Activated CD4-positive, alpha-beta T cell treated with anti-CD3 and anti-CD28 coated beads for 48 hours (primary cell): ENCODE data around the gene ULK4.
"Not testable (repeated sequence)": the region's sequence is repeated elsewhere in the genome, so short reads cannot be mapped to it uniquely, and the experiment has no call there.

ENCODE experiments used
- DNase-seq: peaks from one replicate; pipeline ENCODE4 v3.0.0-alpha.2; 2020

The ULK4 gene

GRCh38 chr3:41956574-41956973, 5.3 kb downstream of the ULK4 start:
- no peak for DNase-seq

DNA sequence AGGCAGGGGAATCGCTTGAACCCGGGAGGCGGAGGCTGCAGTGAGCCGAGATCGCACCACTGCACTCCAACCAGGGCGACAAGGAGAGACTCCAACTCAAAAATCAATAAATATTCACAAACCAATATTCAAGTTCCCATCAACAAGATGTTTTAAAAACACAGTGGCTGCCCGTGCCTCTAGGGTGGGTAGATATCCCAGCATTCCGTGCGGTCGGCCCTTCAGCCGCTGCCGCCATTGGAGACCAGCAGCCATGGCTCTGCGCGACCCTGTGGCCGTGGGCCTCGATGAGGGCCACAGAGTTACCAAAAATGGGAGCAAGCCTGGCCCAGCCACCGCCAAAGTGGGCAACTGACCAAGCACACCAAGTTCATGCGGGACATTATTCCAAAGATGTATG, 6.7 kb downstream of the ULK4 start:
- DNase-seq: no peak

GRCh38 chr3:41943311-41943843, 18.5 kb downstream of the ULK4 start:
- DNase-seq: no peak

GRCh38 chr3:41940393-41940792, 21.5 kb downstream of the ULK4 start:
- no peak for DNase-seq

- DNase-seq: no peak
Measured at GRCh38 chr3:41936384-41936783, 25.5 kb downstream of the ULK4 start.

DNA sequence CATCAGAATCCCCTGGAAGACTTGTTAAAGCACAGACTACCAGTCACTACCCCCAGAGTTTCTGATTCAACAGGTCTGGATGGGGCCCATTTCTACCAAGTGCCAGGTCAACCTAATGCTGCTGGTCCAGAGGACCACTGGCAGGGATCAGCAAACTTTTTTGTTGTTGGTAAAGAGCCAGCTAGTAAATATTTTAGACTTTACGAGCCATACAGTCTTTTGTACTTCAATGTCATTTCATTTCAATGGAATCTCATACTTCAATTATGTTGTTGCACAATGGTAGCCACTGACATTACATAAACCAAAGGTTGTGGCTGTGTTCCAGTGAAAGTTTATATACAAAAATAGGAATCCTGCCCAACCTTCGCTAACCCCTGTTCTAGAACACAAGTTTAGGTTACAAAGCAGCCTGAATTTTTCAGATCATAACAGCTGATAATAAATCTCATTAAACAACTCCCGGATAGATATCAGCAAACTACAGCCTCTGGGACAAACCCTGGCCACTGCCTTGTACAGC, 28.7 kb downstream of the ULK4 start:
- DNase-seq: no peak

DNA sequence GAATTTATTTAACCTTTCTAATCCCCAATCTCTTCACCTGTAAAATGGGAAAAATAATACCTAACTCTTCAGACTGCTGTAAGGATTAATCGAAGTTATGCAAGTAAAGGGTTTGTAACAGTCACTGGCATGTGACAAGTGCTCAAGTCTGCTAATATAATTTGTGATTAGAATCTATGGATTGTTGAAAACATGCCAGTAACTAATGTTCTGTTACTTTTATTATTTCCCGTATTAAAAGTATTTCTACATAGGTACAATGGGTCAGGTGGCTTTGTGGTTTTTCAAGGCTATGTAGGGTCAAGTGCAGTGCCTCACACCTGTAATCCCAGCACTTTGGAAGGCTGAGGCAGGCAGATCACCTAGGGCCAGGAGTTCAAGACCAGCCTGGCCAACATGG, 29.4 kb downstream of the ULK4 start:
- no peak for DNase-seq

GRCh38 chr3:41920406-41920965, 41.4 kb downstream of the ULK4 start:
- no peak for DNase-seq

GRCh38 chr3:41915353-41915752, 46.5 kb downstream of the ULK4 start:
- no peak for DNase-seq

DNA sequence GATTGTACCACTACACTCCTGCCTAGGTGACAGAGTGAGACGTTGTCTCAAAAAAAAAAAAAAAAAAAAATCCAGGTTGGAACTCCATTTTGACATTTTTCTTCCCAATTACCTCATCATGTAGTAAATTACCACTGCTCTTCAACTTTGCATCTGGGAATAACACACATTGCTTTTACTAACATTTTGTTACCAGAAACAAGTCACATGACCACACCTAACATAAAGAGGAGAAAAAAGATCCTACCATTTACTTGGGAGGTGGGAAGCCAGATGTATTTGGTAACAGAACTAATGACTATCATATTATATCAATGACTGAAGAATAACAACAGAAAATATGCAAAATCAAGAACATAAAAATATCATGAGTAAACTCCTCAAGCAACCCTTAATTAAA, 49.6 kb downstream of the ULK4 start:
- DNase-seq: no peak

DNA sequence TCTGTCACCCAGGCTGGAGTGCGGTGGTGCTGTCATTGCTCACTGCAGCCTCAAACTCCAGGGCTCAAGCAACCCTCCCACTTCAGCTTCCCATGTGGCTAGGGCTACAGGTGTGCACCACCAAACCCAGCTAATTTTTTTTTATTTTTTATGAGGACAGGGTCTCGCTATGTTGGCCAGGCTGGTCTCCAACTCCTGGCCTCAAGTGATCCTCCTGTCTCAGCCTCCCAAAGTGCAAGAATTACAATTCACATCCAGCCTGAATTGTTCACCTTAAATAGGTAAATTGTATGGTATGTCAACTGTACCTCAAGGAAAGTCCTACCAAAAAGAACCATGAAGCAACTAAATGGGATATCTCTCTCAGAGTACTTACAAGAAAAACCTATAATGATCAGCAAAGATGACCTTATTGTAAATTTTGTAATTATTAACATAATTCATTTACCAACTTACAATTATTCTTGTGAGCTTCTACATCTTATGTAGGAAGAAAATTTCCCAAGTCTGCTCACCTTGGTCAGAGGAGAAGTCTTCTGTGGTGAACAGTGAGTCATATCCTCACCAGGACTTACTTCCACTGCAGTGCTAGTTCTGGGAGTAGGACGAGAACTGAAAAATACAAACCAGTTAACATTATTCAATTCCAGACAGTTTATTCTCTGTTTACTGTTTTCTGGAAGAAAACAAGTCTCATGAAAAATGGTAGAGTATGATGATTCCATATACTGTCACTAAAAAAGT, 54.4 kb downstream of the ULK4 start:
- no peak for DNase-seq

DNA sequence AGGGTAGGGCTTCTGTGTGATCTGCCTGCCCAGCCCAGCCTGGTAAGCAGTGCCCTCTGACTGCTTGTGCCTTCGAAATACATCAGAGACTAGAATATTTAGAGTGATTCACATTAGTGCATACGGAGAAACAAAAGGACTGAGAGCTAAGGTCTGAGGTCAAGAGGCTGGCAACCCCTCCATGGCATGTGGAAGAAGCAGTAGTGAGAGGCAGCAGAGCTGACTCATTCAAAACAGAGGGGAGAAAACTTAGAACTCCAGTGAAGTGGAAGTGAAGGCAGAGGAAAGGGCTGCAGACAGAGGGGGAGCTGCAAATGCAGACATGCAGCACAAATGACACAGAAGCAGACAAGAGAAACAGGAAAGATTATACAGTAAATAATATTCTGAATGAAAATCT, 61.6 kb downstream of the ULK4 start:
- no peak for DNase-seq

GRCh38 chr3:41898631-41899030, 63.3 kb downstream of the ULK4 start:
- no peak for DNase-seq

DNA sequence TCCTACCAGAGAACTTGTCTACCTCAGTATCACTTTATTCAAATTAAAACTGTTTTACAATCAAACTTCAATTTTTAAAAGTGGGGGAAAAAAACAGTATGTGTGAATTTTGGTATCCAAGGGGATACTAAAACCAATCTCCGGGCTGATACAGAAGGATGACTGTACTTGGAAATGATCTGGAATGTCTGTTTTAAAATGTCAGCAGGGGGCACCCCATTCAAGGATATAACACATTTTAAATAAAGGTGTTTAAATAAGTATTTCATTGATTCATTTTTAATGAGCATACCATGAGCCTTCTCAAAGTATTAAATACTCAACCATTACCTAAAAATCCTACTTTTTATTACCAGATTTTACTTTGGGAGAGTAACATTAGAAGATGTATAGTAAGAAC, 67.9 kb downstream of the ULK4 start:
- DNase-seq: no peak

DNA sequence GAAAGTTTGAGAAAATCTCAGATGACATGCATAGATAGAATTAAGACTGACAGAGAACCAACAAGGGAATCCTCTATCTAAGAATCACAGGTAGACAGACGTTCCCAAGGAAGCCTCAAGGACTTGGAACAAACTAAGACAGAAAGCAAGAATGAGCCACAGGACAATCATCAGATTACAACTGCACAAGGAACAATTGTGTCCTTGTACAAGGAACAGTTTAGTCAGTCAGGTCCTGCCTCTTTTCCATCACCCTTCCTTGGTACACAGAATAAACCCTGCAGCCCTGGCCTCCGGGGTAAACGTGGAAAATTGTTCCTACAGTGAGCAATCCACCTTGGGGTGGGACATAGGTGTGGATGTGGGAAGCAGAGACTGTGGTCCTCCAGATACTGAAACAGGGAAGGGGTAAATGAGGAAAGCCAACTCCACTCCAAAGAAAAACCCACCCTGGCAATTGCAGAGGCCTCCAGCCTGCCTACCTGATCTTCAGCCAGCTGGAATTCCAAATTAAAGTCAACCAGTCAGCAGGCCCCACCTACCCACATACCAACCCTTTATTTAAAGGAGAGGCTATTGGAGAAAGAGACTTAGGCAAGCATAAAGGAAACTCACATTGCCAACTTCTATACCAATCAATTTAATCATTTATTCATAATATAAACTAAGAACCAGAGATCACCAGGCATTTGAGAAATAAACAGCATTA, 73.4 kb downstream of the ULK4 start:
- DNase-seq: no peak

GRCh38 chr3:41882956-41883355, 78.9 kb downstream of the ULK4 start:
- DNase-seq: no peak

GRCh38 chr3:41881233-41881821, 80.6 kb downstream of the ULK4 start:
- DNase-seq: no peak

GRCh38 chr3:41880387-41880786, 81.5 kb downstream of the ULK4 start:
- DNase-seq: no peak

DNA sequence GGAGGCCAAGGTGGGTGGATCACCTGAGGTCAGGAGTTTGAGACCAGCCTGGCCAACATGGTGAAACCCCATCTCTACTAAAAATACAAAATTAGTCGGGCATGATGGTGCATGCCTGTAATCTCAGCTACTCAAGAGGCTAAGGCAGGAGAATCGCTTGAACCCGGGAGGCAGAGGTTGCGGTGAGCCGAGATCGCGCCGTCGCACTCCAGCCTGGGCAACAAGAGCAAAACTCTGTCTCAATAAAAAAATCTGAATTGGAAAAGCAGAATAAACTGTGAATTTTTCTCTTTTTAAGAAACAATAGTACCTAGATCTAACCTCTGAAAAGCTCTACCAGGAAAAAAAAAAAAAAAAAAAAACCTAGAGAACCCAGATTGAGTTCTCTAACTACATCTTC, 84.2 kb downstream of the ULK4 start:
- not testable (repeated sequence) for DNase-seq

- DNase-seq: no peak
Measured at GRCh38 chr3:41874022-41874421, 87.9 kb downstream of the ULK4 start.

- no peak for DNase-seq
Measured at GRCh38 chr3:41872157-41872556, 89.7 kb downstream of the ULK4 start.

- DNase-seq: no peak
Measured at GRCh38 chr3:41867533-41867932, 94.4 kb downstream of the ULK4 start.

- DNase-seq: no peak
Measured at GRCh38 chr3:41866298-41866697, 95.6 kb downstream of the ULK4 start.
